Measurements from ENCODE around the gene ALG5.

The ALG5 gene

DNA sequence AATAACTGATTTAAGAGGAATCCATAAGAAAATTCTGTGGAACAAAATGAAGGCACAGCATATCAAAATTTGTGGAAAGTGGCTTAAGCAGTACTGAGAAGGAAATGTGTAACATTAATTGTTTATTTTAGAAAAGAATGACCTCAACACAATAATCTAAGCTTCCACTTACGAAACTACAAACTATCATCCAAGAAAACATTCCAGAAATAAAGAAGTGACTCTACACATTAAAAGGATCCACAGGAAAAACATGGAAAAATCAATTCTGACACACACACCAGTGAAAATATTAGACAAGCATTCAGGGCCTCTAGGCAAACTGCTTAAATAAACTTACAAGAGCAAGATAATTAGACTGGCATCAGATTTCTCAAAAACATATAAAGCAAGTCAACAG, 15.5 kb upstream of the ALG5 start:
- H3K9me3 Mint-ChIP-seq: no peaks in the 10 kb centered on the region
- H3K4me3 Mint-ChIP-seq: no peak overlapping the region
- no peaks in the 10 kb centered on the region for H3K4me1 Mint-ChIP-seq
- no peaks in the 10 kb centered on the region for H3K27me3 Mint-ChIP-seq (ENCODE audit: low read depth)
- no peak overlapping the region for H3K27ac Mint-ChIP-seq
- no peak for TF ChIP-seq CTCF (IDR thresholded peaks at IDR 0.05; ENCODE audit: unreplicated experiment in 3 of 3)
- H3K36me3 Mint-ChIP-seq (ENCODE audit: low read depth): peaks cover 75% of the 10 kb centered on the region

GRCh38 chr13:37011788-37012187, 12.6 kb upstream of the ALG5 start:
- Mint-ChIP-seq H3K9me3 (no peaks in the 10 kb centered on the region), H3K27ac (no peak overlapping the region), H3K4me1 (no peaks in the 10 kb centered on the region), H3K36me3 (ENCODE audit: low read depth) (peaks cover 76% of the 10 kb centered on the region), H3K27me3 (ENCODE audit: low read depth) (no peaks in the 10 kb centered on the region), H3K4me3 (no peak overlapping the region)
- TF ChIP-seq CTCF (IDR thresholded peaks at IDR 0.05; ENCODE audit: unreplicated experiment in 3 of 3): no peak

DNA sequence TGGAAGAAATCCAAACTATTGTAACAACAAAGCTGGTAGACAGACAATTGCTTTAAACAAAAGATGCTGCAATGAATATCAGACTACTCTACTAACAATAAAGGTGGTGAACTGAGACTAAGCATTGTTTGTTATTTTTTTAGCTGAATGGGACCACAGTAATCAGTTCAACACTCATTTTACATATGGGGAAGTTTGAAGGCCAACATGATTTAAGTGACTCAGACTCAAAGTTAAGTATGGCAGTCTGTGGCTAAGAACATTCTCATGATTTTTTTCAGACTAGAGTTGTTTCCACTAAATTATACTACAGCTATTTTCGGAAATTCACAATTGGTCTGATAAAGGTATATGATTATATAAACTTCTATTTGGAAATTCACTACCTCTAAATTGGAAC, 11.9 kb upstream of the ALG5 start:
- no peaks in the 10 kb centered on the region for H3K9me3 Mint-ChIP-seq
- no peak overlapping the region for H3K4me3 Mint-ChIP-seq
- no peak for TF ChIP-seq CTCF (IDR thresholded peaks at IDR 0.05; ENCODE audit: unreplicated experiment in 3 of 3)

GRCh38 chr13:37010424-37010823, 11.3 kb upstream of the ALG5 start:
- H3K4me1 Mint-ChIP-seq: no peaks in the 10 kb centered on the region
- H3K27me3 Mint-ChIP-seq (ENCODE audit: low read depth): no peaks in the 10 kb centered on the region
- no peaks in the 10 kb centered on the region for H3K9me3 Mint-ChIP-seq
- no peak for TF ChIP-seq CTCF (IDR thresholded peaks at IDR 0.05; ENCODE audit: unreplicated experiment in 3 of 3)
- H3K27ac Mint-ChIP-seq: no peak overlapping the region
- H3K4me3 Mint-ChIP-seq: no peak overlapping the region
- peaks cover 73% of the 10 kb centered on the region for H3K36me3 Mint-ChIP-seq (ENCODE audit: low read depth)

More for the DNA sequence above, 11.9 kb upstream of the ALG5 start:
- Mint-ChIP-seq H3K4me1 (no peaks in the 10 kb centered on the region), H3K27ac (no peak overlapping the region), H3K36me3 (ENCODE audit: low read depth) (peaks cover 73% of the 10 kb centered on the region), H3K27me3 (ENCODE audit: low read depth) (no peaks in the 10 kb centered on the region)

DNA sequence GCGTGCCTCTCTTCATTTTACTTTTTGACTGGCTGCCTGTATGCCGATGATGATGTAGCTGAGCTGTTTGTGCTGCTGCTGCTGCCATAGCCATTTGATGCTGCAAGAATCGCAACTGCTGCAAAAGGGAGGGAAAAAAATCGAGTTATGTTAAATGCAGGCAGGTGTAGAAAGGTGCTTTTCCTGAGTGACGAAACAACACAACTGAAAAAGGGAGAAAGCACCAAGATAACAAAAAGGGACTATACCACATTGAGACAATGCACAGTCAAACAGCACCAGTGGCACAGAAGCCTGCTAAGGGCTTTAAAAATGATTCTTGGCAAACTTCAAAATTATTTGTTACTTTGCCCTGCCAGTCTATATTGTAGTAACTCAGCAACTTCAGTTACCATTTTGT, 10.6 kb upstream of the ALG5 start:
- H3K4me1 Mint-ChIP-seq: no peaks in the 10 kb centered on the region
- no peaks in the 10 kb centered on the region for H3K9me3 Mint-ChIP-seq
- peaks cover 70% of the 10 kb centered on the region for H3K36me3 Mint-ChIP-seq (ENCODE audit: low read depth)
- no peak overlapping the region for H3K4me3 Mint-ChIP-seq
- no peak for TF ChIP-seq CTCF (IDR thresholded peaks at IDR 0.05; ENCODE audit: unreplicated experiment in 3 of 3)
- no peak overlapping the region for H3K27ac Mint-ChIP-seq
- no peaks in the 10 kb centered on the region for H3K27me3 Mint-ChIP-seq (ENCODE audit: low read depth)

DNA sequence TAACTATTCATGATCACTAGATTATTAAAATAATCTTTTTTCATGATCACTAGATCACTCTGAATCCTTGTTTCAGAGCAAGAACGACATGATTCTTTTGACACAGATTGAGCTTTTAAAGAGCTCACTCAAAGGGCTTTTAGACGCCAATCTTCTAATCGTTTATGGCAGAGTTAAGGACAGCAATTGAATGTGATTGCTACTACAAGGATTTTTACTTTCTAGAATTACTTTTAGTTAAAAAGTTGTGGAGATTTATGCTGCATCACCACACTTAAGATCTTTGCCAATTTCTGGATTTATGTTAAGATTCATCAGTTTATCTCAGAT, 2.7 kb upstream of the ALG5 start:
- H3K4me3 Mint-ChIP-seq: peak overlapping the region; percentile 98 to 100 (median 100)
- no peaks in the 10 kb centered on the region for H3K9me3 Mint-ChIP-seq
- TF ChIP-seq CTCF (IDR thresholded peaks at IDR 0.05; ENCODE audit: unreplicated experiment in 3 of 3): no peak
- peaks cover 25% of the 10 kb centered on the region for H3K36me3 Mint-ChIP-seq (ENCODE audit: low read depth)
- H3K27ac Mint-ChIP-seq: peak overlapping the region; percentile 100
- peaks cover 34% of the 10 kb centered on the region for H3K4me1 Mint-ChIP-seq
- no peaks in the 10 kb centered on the region for H3K27me3 Mint-ChIP-seq (ENCODE audit: low read depth)

Measured in nephron (organoid).